ENCODE results near the gene GAL3ST1.

GAL3ST1 gene

GRCh38 chr22:30521368-30522156 lies 52.9 kb downstream of the GAL3ST1 start:
- Histone ChIP-seq H3K4me1 (ENCODE audit: control insufficient read depth in 1 of 2, insufficient read depth in 1 of 2, low read depth in 1 of 2, low read length in 1 of 2) (no peaks in the 10 kb centered on the region), H3K9me3 (no peaks in the 10 kb centered on the region), H3K27ac (no peak overlapping the region), H3K4me3 (ENCODE audit: low read depth in 1 of 2, low read length in 1 of 2) (no peak overlapping the region), H3K27me3 (peaks cover 7% of the 10 kb centered on the region), H3K36me3 (no peaks in the 10 kb centered on the region)
- TF ChIP-seq CTCF (IDR thresholded peaks at IDR 0.05): no peak

DNA sequence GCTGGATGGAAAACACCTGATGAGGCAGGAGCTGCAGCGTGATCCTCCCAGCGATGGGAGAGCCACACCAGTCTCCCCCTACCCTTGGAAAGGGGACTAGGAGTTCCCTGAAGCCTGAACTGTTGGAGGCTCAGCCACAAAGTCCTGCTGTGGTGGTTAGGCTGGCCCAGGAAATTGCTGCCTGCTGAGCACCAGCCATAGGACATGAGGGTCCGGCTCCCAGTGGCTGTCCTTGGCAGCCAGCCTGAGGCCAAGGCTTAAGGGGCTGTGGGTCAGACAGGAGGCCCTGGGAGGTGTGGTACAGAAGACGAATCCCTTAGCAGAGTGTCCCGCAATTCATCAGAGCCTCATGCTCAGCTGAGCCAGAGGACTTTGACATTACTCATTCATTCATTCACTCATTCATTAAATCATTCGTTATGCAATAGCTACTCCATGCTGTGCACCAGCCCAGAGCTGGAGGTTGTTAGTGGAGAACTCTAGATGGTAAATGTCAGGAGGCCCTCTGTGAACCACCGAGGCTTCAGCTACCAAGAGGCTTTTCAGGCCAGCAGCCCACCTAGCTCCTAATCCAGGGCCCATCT lies 54.5 kb downstream of the GAL3ST1 start:
- Histone ChIP-seq H3K4me3 (ENCODE audit: low read depth in 1 of 2, low read length in 1 of 2) (no peak overlapping the region), H3K27ac (no peak overlapping the region), H3K4me1 (ENCODE audit: control insufficient read depth in 1 of 2, insufficient read depth in 1 of 2, low read depth in 1 of 2, low read length in 1 of 2) (no peaks in the 10 kb centered on the region), H3K27me3 (peaks cover 9% of the 10 kb centered on the region), H3K36me3 (no peaks in the 10 kb centered on the region), H3K9me3 (no peaks in the 10 kb centered on the region)
- no peak for TF ChIP-seq CTCF (IDR thresholded peaks at IDR 0.05)

DNA sequence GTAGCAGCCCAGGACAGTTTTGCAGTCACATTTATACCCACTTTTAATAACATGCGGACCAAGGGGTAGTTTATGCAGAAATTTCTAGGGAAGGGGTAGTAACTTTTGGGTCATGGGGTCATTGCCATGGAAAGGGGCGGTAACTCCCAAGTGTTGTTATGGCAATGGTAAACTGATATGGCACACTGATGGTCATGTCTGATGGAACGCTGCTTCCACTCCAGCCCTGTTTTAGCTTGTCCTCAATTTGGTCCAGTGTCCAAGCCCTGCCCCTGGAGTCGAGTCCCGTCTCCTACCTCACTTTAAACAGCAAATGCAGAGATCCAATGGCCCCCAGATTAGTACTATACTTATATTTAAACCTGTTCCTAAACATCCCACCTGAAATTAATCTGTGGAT lies 57.7 kb downstream of the GAL3ST1 start:
- Histone ChIP-seq H3K4me1 (ENCODE audit: control insufficient read depth in 1 of 2, insufficient read depth in 1 of 2, low read depth in 1 of 2, low read length in 1 of 2) (no peaks in the 10 kb centered on the region), H3K9me3 (no peaks in the 10 kb centered on the region), H3K27ac (no peak overlapping the region), H3K36me3 (no peaks in the 10 kb centered on the region), H3K4me3 (ENCODE audit: low read depth in 1 of 2, low read length in 1 of 2) (no peak overlapping the region), H3K27me3 (peaks cover 9% of the 10 kb centered on the region)
- no peak for TF ChIP-seq CTCF (IDR thresholded peaks at IDR 0.05)

- no peak for TF ChIP-seq CTCF (IDR thresholded peaks at IDR 0.05)
- Histone ChIP-seq H3K27ac (no peak overlapping the region), H3K4me1 (ENCODE audit: control insufficient read depth in 1 of 2, insufficient read depth in 1 of 2, low read depth in 1 of 2, low read length in 1 of 2) (no peaks in the 10 kb centered on the region), H3K36me3 (no peaks in the 10 kb centered on the region), H3K9me3 (no peaks in the 10 kb centered on the region), H3K27me3 (peaks cover 9% of the 10 kb centered on the region), H3K4me3 (ENCODE audit: low read depth in 1 of 2, low read length in 1 of 2) (no peak overlapping the region)
These were observed 58.2 kb downstream of the GAL3ST1 start for GRCh38 chr22:30516273-30516672.

DNA sequence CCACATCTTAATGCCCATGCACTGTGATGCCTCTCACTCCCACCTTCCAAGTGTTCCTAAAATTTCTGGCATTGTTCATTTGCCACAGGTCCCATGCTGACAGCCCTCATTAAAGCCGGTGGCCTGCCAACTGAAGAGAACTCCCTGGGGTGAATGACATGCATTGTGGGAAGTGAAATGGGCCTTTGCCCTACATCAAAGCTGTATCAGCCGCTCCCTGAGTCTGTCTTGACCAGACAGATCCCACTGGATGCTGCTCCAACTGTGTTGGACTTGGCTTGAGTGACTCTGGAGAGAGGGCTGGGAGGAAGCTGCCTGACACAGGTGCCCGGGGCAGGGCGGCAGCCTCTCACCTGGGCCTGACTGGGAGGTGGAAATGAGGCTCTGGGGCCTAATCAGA lies 60.2 kb downstream of the GAL3ST1 start:
- H3K4me3 ChIP-seq (ENCODE audit: low read depth in 1 of 2, low read length in 1 of 2): no peak overlapping the region
- H3K27ac ChIP-seq: no peak overlapping the region
- H3K9me3 ChIP-seq: no peaks in the 10 kb centered on the region
- H3K4me1 ChIP-seq (ENCODE audit: control insufficient read depth in 1 of 2, insufficient read depth in 1 of 2, low read depth in 1 of 2, low read length in 1 of 2): no peaks in the 10 kb centered on the region
- H3K27me3 ChIP-seq: peaks cover 9% of the 10 kb centered on the region
- no peak for TF ChIP-seq CTCF (IDR thresholded peaks at IDR 0.05)
- no peaks in the 10 kb centered on the region for H3K36me3 ChIP-seq

All from neutrophil (primary cell).